PC-9 (cell line): ENCODE measurements around the gene SYNJ2.

ENCODE experiments used
- EZH2 ChIP-seq: fragments of 200-600 bp; sonication (generic); IDR thresholded peaks from 2 replicates; pipeline ENCODE4 v1.8.0; 2017; ENCODE audit warnings: antibody characterized with exemption, low read depth
- TF ChIP-seq, protein P1 (sequence below): fragments of 200-600 bp; sonication (generic); conservative IDR thresholded peaks from 2 replicates; pipeline ENCODE4 v1.6.1; 2017; ENCODE audit warnings: mixed run types, antibody characterized with exemption, mild to moderate bottlenecking, moderate library complexity

DNA sequence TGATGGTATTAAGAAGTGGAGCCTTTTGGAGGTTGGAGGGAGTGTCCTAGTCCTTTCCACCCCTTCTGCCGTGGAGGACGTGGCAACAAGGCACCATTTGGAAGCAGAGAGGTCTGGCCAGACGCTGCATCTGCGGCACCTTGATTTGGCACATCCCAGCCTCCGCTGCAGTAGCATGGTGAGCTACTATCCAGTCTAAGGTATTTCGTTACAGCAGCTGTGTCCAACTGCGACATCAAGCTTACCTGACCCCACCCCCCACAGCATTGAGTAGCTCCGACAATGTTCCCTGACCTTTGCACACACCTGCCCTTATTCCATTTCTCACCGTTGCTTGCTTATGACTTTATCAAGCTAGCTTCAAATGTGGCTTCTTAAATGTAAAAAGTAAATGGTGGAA is 29.8 kb upstream of the SYNJ2 start:
- TF ChIP-seq, protein P1, sequence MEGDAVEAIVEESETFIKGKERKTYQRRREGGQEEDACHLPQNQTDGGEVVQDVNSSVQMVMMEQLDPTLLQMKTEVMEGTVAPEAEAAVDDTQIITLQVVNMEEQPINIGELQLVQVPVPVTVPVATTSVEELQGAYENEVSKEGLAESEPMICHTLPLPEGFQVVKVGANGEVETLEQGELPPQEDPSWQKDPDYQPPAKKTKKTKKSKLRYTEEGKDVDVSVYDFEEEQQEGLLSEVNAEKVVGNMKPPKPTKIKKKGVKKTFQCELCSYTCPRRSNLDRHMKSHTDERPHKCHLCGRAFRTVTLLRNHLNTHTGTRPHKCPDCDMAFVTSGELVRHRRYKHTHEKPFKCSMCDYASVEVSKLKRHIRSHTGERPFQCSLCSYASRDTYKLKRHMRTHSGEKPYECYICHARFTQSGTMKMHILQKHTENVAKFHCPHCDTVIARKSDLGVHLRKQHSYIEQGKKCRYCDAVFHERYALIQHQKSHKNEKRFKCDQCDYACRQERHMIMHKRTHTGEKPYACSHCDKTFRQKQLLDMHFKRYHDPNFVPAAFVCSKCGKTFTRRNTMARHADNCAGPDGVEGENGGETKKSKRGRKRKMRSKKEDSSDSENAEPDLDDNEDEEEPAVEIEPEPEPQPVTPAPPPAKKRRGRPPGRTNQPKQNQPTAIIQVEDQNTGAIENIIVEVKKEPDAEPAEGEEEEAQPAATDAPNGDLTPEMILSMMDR: no peak
- TF ChIP-seq EZH2: no peak
